ENCODE measurements around the gene C7.
"Not testable (repeated sequence)": the region's sequence is repeated elsewhere in the genome, so short reads cannot be mapped to it uniquely, and the experiment has no call there.

Gene C7

DNA sequence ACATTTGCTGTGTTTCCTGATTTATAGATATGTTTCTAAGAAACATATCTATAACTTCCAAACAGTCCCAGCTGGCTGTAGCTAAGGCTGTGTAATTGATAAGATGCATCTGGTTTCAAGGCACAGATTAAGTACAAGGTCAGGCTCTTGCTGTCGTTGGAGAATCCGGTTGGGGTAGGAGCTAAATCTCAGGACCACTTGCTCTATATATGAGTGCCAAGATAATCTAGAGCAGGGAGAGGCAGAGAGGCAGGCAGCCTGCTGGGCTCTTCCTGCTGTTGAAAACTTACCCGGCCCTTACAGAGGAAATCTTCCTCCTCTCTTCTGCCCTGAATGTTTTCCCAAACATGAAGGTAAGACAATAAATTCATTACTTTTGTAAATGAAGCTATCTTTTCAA, at the start of gene C7:
TSS of gene C7 (plus strand) at position 234 of the 400 bp plus-strand sequence. CDS start at position 348, 114 bp downstream.
- no peak for DNase-seq

DNA sequence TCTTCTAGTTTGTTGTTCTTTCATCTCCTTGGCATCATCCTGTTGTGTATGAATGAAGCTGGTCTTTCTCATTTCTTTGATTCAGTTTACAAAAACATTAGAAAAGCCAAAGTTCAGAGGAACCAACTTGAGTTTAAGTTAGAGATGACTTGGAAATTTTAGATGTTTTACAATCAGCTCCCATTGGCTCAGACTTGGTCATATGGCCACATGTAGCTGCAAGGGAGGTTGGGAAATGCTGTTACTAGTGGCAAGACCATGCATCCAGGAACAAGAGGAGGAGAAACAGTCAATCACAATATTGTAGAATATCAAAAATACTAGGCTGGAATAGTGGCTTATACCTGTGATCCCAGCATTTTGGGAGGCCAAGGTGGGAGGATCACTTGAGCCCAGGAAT, 48.6 kb upstream of the C7 start:
- DNase-seq = no peak

DNA sequence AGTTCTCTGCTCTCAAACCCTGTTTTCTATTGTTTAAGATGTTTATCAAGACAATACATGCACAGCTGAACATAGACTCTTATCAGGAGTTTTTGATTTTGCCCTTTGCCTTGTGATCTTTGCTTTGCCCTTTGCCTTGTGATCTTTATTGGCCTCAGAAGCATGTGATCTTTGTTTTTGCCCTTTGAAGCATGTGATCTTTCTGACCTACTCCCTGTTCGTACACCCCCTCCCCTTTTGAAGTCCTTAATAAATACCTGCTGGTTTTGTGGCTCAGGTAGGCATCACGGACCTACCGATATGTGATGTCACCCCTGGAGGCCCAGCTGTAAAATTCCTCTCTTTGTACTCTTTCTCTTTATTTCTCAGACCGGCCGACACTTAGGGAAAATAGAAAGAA, 44.3 kb upstream of the C7 start:
- DNase-seq = not testable (repeated sequence)

DNA sequence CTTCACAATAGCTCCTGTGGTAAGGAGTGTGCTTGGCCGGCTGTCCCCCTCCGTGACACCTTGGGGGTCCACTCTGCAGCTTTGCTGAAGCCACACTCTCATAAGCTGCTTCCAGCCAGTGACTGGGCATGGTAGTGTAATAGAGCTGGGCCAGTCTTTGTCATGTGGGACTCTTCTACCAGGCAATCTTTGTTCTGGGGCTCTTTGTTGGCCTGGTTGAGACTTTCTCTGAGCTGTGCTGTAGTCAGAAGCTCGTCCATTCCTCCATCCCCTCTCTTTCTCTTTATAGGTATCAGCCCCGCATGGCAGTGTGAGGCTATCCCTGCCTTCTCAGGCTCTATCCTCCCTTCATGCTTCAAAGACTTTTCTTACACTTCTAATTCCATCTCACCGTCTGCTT, 42.5 kb upstream of the C7 start:
- DNase-seq = no peak

DNA sequence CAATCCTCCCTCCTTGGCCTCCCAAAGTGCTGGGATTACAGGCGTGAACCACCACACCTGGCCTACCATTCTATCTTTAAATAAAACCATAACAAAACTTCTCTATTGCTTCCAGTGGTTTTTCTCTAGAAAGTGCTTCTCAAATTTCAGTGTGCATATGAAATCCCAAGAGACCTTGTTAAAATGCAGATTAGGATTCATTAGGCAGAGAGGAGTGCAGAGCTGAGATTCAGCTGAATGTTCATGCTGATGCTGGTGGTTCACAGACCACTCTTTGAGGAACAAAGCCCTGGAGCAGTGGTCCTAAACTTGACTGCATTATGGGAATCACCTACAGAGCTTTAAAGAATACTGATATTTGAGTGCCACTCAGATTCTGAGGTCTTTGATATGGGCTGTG, 39.9 kb upstream of the C7 start:
- no peak for DNase-seq

DNA sequence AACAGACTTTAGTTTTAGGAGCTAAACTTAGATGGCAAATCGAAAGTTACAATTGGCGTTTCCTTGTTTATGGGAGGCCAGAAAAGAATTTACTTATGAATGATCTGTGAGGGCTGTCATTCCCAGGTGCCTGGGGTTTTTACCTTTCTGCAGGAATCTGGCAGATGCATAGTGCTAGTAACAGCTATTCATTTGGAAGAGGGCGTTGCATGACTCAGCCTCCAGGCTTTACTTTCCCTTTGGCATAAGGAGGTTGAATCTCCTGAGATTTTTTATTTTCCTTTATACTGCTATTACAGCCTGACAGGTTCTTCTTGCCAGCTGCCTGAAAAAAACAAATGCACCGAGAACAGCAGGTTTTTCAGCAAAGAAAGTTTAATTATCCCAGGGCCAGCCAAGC, 38.1 kb upstream of the C7 start:
- no peak for DNase-seq

DNA sequence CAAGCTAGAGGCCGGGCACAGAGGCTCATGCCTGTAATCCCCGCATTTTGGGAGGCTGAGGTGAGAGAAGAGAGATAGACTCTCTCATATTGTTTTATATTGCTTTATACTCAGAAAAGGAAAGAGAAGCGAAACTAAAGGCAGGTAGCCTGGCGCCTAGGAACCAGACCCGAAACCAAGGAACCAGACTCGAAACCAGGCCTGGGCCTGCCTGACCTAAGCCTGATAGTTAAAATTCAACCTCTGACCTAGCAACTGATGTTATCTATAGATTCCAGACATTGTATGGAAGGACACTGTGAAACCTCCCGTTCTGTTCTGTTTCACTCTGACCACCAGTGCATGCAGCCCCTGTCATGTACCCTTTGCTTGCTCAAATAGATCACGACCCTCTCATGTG, 37.0 kb upstream of the C7 start:
- not testable (repeated sequence) for DNase-seq

DNA sequence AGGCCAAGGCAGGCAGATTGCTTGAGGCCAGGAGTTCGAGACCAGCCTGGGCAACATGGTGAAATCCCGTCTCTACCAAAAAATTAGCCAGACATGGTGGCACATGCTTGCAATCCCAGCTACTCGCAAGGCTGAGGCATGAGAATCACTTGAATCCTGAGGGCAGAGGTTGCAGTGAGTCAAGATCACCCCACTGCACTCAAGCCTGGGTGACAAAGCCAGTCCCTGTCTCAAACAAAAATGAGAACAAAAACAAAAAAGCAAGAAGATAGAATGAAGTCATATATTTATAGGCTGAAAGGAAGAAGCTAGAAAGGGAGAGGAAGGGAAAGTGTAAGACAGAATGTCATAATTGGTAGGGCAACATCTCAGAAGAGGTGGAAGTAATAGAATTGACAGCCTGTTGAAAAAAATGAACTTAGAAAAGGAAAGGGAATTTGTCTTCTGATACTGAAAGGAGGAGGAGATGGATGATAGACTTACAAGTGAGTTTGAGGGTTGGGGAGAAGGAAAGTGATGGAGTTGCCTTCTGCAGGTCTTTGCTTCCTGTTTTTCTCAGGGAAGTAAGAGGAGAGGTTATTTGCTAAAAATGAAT, 35.9 kb upstream of the C7 start:
- DNase-seq = no peak

DNA sequence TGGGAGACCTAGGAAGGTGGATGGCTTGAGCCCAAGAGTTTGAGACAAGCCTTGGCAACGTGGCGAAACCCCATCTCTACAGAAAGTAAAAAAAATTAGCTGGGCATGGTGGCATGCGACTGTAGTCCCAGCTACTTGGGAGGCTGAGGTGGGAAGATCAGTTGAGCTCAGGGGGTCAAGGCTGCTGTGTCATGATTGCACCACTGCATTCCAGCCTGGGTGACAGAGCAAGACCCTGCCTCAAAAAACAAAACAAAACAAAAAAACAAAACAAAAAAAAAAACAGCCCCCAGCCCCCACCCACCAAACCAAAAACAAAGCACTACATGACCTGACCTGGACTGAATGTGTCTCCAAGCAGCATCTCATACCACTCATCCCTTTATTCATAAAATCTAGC, 33.3 kb upstream of the C7 start:
- DNase-seq = no peak

DNA sequence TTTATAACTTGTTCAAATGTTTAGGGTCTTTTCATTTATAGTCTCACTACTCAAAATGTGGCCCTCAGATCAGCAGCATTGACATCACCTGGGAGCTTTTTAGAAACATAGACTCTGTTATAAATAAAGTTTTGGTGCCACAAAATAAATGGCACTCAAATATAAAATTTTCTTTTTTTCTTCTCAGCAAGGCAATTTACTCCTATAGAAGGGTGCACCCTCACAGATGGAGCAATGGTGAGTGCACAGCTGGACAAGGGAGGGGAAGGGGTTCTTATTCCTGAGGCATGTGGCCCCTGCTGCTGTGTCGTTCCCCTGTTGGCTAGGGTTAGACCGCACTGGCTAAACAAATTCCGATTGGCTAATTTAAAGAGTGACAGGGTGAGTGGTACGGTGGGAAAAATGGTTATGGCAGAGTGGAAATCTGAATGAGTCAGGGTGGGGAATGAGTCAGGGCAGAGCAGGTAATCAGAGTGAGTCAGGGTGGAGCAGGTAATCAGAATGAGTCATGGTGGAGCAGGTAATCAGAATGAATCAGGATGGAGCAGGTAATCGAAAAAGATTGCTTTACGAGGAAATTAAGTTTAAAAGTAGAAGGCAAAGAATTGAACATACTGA, 31.8 kb upstream of the C7 start:
- no peak for DNase-seq

DNA sequence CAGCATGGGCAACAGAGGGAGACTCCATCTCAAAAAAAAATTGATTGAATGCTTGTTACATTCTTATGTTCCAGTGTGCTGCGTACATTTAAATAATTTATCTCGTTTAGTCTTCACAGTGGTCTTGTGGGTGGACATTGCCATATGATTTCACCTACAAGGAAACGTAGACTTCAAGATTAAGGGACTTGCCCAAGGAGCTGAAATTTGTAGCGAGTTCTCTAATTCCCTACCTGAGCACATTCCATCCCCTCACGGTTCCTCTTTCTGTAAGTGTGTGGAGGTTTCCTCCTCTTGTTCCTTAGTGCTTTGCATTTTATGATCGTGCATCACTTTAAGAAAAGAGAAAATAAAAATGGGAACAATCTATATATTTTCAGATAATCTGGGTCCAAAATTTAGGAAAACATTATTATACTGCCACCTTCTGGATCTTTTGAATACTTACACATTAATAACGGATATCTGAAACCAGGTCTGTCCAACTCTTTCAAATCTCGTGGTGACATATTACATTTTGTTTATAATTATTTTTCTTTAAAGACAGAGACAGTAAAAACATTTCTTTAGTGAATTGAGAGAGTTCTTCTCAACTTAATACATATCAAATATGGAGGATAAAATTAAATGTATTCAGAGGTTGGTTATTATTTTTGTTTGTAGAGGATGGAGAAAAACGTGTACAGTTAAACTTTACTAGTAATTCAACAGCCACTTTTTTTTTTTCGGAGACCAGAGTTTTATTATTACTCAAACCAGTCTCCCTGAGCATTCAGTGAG, 29.9 kb upstream of the C7 start:
- DNase-seq = peak; percentile 68

DNA sequence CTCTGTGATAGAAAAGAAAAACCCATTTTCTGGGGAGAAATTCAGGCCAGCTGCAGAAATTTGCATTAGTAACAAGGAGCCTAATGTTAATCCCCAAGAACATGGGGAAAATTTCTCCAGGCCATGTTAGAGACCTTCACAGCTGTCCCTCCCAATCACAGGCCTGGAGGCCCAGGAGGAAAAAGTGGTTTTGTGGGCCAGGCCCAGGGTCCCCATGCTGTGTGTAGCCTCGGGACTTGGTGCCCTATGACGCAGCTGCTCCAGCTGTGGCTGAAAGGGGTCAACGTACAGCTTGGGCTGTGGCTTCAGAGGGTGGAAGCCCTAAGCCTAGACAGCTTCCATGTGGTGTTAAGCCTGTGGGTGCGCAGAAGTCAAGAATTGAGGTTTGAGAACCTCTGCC, 27.0 kb upstream of the C7 start:
- DNase-seq = no peak

DNA sequence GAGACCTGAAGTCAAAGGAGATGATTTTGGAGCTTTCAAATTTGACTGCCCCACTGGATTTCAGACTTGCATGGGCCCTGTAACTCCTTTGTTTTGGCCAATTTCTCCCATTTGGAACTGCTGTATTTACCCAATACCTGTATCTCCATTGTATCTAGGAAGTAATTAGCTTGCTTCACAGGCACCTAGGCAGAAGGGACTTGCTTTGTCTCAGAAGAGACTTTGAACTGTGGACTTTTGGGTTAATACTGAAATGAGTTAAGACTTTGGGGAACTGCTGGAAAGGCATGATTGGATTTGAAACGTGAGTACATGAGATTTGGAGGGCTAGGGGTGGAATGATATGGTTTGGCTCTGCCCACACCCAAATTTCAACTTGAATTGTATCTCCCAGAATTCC, 26.2 kb upstream of the C7 start:
- DNase-seq = not testable (repeated sequence)

DNA sequence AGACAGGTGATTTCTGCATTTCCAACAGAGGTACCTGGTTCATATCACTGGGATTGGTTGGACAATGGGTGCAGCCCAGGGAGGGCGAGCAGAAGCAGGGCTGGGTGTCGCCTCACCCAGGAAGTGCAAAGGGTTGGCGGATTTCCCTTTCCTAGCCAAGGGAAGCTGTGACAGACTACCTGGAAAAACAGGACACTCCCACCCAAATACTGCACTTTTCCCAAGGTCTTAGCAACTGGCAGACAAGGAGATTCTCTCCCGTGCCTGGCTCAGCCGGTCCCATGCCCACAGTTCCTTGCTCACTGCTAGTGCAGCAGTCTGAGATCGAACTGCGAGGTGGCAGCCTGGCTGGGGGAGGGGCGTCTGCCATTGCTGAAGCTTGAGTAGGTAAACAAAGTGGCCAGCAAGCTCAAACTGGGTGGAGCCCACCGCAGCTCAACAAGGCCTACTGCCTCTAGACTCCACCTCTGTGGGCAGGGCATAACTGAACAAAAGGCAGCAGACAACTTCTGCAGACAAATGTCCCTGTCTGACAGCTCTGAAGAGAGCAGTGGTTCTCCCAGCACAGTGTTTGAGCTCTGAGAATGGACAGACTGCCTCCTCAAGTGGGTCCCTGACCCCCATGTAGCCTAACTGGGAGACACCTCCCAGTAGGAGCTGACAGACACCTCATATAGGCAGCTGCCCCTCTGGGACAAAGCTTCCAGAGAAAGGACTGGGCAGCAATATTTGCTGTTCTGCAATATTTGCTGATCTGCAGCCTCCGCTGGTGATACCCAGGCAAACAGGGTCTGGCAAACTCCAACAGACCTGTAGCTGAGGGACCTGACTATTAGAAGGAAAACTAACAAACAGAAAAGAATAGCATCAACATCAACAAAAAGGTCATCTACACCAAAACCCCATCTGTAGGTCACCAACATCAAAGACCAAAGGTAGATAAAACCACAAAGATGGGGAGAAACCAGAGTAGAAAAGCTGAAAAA, 13.6 kb upstream of the C7 start:
- DNase-seq = not testable (repeated sequence)

DNA sequence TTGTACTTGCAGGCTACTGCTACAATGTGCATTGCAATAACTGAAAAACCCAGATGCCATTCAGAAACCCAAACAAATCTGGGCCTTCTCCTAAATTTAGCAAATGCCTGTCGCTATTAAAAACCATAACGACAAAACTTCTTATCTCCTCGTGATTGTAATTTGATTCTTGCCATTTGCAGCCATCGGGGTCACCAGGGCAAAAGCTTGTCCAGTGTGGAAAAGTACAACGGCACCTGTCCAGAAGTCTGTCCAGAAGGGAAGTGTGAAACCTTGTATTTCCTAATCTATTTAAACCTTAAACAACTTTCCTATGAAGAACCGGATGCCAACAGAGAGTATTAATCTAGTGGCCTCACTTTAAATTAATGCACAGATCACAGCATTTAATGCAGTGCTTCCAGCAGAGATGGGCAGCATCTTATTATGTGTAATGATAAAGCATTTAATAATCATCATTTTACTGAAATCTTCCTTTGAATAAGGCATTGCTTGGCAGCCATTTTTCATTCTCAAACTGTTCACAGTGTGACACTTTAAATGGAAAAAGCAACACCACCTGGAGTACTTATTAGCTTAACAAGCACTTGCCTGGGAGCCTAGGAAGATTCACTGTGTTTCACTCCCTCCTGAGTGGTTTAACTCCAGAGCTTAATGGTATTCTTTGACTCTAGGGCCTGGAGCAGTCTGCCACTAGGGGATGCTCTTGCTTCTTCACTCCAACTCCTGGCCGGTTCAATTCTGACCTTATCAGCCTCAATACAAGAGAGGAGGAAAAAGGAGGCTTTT, 4.9 kb upstream of the C7 start:
- peak; percentile 87 for DNase-seq

DNA sequence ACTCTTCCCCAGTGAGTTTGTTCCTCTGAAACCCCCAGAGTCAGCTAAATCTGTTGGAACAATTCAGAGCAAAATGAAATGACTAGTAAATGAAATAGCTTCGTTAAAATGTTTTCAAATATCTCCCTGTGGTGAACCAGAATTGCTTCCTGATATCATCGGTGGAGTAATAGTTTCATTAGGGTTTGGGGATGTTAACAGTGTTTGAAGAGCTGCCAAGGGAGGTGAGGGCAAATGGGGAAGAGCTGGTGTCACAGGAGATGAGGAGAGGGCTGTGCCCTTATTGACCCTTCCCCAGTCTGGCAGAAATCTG, 4.3 kb upstream of the C7 start:
- no peak for DNase-seq

DNA sequence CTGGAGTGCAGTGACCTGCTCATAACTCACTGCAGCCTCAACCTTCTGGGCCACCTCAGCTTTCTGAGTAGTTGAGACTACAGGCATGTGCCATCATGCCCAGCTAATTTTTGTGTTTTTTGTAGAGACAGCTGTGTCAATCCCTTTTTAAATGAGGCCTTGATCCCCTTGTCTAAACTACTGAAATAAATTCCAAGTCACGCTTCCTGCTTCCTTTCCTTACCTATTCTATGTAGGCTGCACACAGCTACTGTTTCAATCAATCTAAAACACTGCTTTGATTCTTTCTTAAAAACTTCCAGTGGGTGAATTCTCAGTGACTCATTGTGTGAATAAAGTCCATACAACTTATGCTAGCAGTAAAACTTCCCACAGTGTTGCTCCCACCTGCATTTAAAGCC, 2.9 kb upstream of the C7 start:
- DNase-seq = no peak

DNA sequence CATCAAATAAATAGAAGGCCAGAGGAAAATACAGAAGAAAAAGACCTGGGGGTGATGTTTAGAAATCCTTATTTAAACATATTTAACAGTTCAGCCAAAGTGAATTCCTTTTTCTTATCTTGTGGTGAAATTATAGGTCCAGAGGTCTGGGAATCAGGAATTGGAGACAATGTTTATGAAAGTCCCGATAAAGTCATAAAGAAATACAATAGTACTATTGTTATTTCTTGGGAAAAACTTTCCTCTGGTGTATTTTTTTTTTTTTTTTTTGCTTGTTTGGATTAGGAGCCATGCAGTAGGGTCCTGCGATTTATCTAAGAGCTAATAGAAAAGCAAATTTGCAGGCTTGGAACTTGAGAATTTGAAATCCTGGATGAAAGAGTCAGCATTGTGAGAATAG, 426 bp downstream of the C7 start:
- DNase-seq = no peak

DNA sequence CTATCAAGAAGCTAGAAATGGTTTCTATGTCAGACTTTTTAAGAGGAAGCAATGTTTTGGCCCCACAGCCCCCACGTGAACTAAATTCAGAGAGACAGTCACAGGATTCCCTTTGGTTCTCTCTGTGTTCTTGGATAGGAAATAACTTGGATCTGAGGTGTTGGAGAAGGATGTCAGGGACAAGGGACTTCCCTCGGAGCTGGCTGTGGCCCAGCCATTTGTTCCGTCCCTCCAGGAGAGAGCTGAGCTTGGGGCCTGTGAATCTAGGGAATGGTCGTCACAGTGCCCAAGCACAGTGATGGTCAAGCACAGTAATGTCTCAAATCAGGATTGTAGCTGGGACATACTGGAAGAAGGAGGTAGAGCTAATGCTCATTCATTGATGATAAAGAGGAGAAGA, 2.0 kb downstream of the C7 start:
- no peak for DNase-seq

DNA sequence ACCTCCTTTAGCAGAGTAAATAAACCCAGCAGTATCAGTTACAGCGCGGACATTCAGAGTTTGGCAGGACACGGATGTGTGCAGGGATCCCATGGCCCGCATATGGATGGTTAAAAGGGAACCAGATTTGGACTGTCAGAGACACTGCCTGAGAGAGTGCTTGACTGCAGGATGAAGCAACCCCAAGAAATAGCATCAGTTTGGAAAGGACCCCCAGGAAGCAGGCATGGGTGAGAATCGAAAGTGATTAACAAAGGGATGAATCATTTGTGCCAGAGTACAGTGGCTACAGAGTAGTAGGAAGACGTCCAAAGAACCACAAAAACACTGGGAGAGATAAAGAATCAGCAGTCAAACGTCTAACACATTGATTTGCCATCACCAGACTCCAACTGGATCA, 5.5 kb downstream of the C7 start:
- DNase-seq = no peak

DNA sequence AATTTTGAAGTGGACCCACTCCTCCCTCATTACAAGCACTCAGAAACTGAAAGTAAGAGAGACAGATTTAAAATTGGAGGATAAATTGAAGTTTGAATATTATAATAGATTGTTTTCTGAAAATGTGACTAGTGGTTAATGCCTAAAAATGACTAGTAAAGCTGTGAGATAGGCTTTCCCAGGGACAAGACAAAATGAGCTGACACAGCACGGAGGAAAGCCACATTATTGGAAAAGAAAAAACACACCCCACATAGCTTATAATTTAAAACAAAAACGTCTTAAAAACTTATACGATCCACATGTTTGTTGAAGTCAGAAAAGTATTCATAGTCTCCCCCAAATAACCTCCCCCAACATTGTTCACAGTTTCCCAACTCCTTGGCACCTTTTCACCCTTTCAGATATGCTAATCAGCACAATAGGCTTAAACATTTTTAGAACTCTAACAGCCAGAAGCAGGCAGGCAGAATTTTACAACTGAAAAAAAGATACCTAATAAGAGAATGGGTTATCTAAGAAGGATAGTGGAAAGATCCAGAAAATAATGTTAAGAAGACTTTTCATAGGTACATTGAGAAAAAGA, 6.1 kb downstream of the C7 start:
- DNase-seq = no peak

DNA sequence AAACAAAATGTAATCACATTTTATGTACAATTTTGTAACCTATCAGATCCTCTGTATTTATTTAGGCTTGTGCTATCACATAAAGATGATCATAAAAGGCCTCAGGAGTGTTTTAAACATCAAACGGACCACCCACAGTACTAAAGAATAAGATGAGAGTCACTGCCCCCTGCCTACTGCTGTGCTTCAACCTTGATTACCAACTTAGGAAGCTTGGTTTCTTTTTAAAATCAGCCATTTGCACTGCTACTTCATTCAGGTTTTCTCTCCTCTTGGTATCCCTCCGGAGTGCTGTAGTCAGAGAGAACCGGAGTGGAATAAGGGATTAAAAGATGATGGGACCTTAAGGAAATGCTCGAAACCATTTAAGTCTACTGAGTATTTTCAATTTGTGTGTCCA, 6.9 kb downstream of the C7 start:
- DNase-seq = no peak

Measured in NCI-H1694 treated with DMSO at 0.1 percent for 48 hours (cell line).